ENCODE results near the gene RAB11FIP4.

GRCh38 chr17:31412511-31412910 is 21.0 kb downstream of the RAB11FIP4 start:
- TF ChIP-seq CTCF (IDR thresholded peaks at IDR 0.05) (no peak), EZH2 (IDR thresholded peaks at IDR 0.05) (no peak), EZH2phosphoT487 (IDR thresholded peaks at IDR 0.05) (no peak)

Measured in neural progenitor cell (in vitro differentiated cells).